Erythroblast (primary cell): Measurements from ENCODE around the gene LRRN4.

ENCODE experiments used
- DNase-seq, 2 experiments: peaks; one replicate each; lab custom pipeline; 2025; lab: John Stamatoyannopoulos, UW
- GATA1 ChIP-seq: IDR thresholded peaks from 2 replicates; pipeline ENCODE4 v1.6.1; 2011; ENCODE audit warnings: low read depth, mild to moderate bottlenecking, control low read depth, low read length, moderate library complexity
- POLR2A ChIP-seq: IDR thresholded peaks from 2 replicates; pipeline ENCODE4 v1.6.1; 2011; ENCODE audit warnings: mild to moderate bottlenecking, low read length

LRRN4 gene

GRCh38 chr20:6053776-6054688 is at the start of gene LRRN4:
Gene LRRN4 (minus strand): TSS chr20:6054060. CDS start chr20:6052799, 1,261 bp downstream.
- no peak for DNase-seq
- TF ChIP-seq GATA1 = no peak
- TF ChIP-seq POLR2A = no peak

DNA sequence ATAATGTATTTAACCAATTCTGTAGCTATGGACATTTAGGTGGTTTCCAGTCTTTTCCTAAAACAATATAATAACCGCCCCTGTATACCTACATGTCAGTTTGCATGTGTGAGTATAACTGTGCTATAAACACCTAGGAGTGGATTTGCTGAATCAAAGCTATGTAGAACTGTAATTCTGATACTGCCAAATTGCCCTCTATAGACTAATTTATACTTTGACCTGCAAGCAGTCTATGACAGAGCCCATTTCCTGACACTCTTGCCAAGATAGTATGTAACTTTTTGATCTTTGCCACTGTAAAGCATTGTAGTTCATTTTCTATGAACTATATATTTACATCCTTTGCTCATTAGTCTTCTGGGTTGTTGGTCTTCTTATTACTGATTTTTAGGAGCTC is 49.4 kb upstream of the LRRN4 start:
- DNase-seq = no peak
- no peak for TF ChIP-seq GATA1
- TF ChIP-seq POLR2A = no peak

DNA sequence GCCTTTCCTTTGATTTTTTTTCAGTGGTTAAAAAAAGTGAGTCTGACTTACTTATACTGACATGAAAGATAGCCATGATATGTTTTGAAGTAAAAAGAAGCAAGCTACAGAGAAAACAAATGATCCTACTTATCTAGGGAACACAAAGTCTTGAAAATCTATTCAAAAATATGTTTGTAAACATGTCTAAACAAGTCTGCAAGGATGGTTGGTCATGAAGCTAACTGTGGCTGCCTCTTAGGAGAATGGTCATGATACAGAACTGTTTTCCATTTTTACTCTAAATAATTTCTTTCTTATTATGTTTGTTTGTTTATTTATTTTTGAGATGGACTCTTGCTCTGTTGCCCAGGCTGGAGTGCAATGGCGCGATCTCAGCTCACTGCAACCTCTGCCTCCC is 47.5 kb upstream of the LRRN4 start:
- no peak for DNase-seq
- TF ChIP-seq GATA1 (no peak), POLR2A (no peak)

DNA sequence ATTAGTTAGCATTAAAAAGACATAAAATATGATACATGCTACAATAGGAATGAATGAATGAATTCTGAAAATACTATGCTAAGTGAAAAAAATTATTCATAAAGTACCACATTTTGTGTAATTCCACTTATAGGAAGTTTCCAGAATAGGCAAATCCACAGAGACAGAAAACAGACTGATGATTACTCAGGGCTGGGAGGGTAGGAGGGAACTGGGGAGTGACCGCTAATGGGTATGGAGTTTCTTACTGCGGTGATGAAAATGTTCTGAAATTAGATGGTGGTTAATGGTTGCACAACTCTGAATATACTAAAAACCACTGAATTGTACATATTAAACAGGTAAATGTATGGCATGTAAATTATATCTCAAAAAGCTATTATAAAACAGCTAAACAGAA is 46.4 kb upstream of the LRRN4 start:
- DNase-seq = no peak
- TF ChIP-seq POLR2A = no peak

- DNase-seq = no peak
- TF ChIP-seq GATA1 (no peak), POLR2A (no peak)
Measured at GRCh38 chr20:6099819-6100218, 46.0 kb upstream of the LRRN4 start.

GRCh38 chr20:6095409-6095808 is 41.5 kb upstream of the LRRN4 start:
- no peak for DNase-seq
- TF ChIP-seq GATA1 = no peak
- no peak for TF ChIP-seq POLR2A

DNA sequence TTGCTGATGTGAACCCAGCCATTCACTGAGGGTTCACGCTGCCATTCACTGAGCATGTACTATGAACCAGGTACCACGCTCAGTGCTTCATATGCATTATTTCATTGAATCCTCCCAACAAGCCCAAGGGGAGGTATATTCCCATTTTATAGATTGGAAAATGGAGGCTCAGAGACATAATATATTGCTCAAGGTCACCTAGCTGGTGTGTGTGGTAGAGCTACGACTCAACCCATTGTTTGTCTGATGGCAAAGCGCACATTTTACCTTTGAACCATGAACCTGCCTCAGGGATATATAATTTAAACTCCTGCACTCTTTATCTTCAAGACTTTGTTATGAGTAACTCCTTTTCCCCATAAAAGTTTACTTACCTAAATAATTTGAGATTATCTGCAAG is 40.7 kb upstream of the LRRN4 start:
- TF ChIP-seq POLR2A = no peak
- no peak for TF ChIP-seq GATA1
- no peak for DNase-seq

GRCh38 chr20:6094063-6094462 is 40.2 kb upstream of the LRRN4 start:
- TF ChIP-seq GATA1 = no peak
- TF ChIP-seq POLR2A = no peak
- DNase-seq = no peak

DNA sequence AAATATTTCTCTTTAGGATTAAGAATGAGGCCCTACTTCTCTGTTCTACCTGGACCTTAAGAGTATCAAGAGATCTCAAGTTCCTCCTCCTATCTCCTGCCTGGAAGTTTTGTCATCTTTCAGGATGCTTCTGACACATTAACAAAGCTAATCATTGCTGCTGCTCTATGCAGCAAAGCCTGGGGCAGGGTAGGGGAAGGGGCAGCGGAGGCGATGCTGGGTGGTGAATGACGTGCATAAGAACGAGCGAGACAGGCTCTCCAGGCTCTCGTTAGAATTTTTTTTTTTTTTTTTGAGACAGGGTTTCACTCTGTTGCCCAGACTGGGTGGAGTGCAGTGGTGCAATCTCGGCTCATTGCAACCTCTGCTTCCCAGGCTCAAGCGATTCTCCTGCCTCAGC is 37.8 kb upstream of the LRRN4 start:
- TF ChIP-seq POLR2A = no peak
- TF ChIP-seq GATA1 = no peak
- no peak for DNase-seq

DNA sequence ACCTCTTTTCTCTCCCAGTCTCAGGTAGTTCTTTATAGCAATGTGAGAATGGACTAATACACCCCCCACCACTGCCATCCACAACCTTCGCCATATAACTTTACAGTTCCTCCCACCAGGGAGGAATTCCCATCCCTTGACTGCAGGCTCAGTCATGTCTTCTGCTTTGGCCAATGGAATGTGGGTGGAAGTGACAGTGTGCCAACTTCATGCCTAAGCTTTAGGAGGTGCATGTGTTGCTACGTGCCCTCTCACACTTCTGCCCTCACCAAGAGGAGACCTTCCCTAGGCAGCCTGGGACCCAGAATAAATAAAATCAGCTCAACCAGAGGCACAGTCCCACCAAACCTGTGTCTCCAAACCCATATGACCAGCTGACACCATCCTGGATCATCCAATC is 33.0 kb upstream of the LRRN4 start:
- DNase-seq = no peak
- TF ChIP-seq GATA1 (no peak), POLR2A (no peak)

- no peak for TF ChIP-seq GATA1
Measured at GRCh38 chr20:6083926-6084325, 30.1 kb upstream of the LRRN4 start.

GRCh38 chr20:6081236-6081635 is 27.4 kb upstream of the LRRN4 start:
- DNase-seq = no peak
- no peak for TF ChIP-seq GATA1
- no peak for TF ChIP-seq POLR2A

More at GRCh38 chr20:6083926-6084325, 30.1 kb upstream of the LRRN4 start:
- no peak for DNase-seq

- TF ChIP-seq POLR2A (no peak), GATA1 (no peak)
- no peak for DNase-seq
Measured at GRCh38 chr20:6079016-6079415, 25.2 kb upstream of the LRRN4 start.

DNA sequence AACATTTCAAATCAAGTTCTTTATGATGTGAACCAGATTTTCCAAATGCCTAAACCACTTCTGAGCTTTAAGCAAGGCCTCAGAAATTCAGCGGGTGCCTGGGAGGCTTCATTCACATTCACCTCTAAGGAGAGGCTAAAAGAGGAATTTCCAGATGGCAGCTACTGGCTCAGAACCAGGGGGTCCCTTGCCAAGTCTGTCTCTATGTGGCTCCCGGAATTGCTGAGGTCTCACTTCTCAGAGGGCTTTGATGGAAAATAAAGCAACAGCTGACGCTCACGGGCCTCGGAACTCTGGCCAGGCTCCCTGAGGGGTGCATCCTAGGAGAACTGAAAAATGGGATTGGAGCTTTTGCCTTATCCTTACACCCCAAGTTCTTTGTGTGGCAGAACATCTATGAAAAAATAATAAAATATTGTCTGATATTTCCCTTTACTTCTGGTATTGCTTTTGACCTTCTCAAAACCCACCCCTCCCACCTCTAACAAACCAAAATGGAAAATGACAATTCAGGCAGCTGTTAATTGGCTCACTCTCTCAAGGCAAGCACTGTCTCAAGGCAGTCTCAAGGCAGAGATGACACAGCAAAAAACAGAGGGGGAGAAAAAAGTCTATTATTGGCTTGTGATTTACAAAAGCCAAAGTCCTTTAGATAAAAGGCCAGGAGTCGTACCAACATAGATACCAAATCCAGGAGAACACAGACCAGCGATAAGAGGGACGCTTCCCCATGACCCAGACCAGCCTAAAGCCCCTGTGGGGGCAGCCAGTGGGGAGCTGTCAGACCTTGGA is 21.8 kb upstream of the LRRN4 start:
- peak; percentile 33 to 36 for DNase-seq
- TF ChIP-seq GATA1 (no peak), POLR2A (no peak)
